Activated T-helper 2 cell treated with anti-CD3 and anti-CD28 coated beads, Interferon-gamma antibody, Interleukin-2, Interleukin-4, amounts not matched to agents 10 μg/mL and 5 μg/mL and 100 μg/mL, durations not matched to agents 14 hours and 24 hours and 36 hours (primary cell): ENCODE measurements around the gene ADGB. TPM values are rescaled to one million over a fixed set of nuclear protein-coding genes. Genes with fewer than 3 reads are reported as not detected.
"Not testable (repeated sequence)": the region's sequence is repeated elsewhere in the genome, so short reads cannot be mapped to it uniquely, and the experiment has no call there.

Source experiments
- DNase-seq: peaks from one replicate; pipeline ENCODE4 v3.0.0; 2021; ENCODE audit warnings: low spot score
- H3K27ac Mint-ChIP-seq: one replicate; pipeline ENCODE4 v1.8.0; 2021; ENCODE audit warnings: mixed read lengths
- H3K27me3 Mint-ChIP-seq: one replicate; pipeline ENCODE4 v1.8.0; 2021; ENCODE audit warnings: low read depth, mixed read lengths
- H3K36me3 Mint-ChIP-seq: one replicate; pipeline ENCODE4 v1.8.0; 2021; ENCODE audit warnings: low read depth, mixed read lengths
- H3K4me1 Mint-ChIP-seq: one replicate; pipeline ENCODE4 v1.8.0; 2021; ENCODE audit warnings: low read depth, mixed read lengths
- H3K4me3 Mint-ChIP-seq: one replicate; pipeline ENCODE4 v1.8.0; 2021; ENCODE audit warnings: low read depth, mild to moderate bottlenecking, moderate library complexity, mixed read lengths
- H3K9me3 Mint-ChIP-seq: one replicate; pipeline ENCODE4 v1.8.0; 2021; ENCODE audit warnings: mixed read lengths
- intact Hi-C: fragments of 100-400 bp; cut with micrococcal nuclease; formaldehyde crosslinking; loops from one replicate; pipeline ENCODE4 v1.15.1; 2023
- total RNA-seq: library from RNA; stranded (reverse); gene quantifications from 2 replicates; pipeline ENCODE4 v1.2.3, GENCODE V29; 2022

The ADGB gene
- total RNA-seq, 1 donor from 2014 or later = not detected

DNA sequence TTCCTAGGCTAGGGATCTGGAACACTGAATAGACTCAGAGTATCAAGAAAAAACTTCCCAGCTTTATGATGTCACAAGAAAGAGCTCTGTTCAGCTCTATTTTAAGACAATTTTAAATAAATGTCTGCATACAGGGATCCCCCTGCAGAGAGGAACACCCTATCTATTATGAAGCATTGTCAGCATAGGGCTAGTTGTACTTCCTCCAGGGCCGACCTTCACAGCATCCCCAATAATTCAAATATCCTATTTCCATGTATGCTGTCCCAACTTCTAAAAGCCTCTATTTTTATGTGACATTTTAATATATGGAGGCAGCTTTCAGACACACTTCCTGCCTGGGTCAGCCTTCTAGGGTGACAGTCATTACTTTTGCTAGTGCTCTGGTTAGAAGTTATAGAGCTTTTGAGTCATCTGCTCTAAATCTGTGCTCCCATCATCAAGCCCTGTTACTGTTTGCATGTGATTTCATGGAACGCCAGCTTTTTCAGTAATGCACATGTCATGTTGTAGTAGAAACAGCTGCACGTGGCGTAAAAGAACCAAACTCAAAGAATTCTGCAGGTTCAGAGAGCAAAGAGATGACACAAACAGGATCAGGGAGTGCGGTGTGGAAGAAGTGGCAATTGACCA, 189.2 kb downstream of the ADGB start:
- Mint-ChIP-seq H3K4me1 (peaks cover 20% of the 10 kb centered on the region), H3K36me3 (peaks cover 5% of the 10 kb centered on the region), H3K9me3 (peaks cover 11% of the 10 kb centered on the region), H3K4me3 (no peak overlapping the region), H3K27ac (peak overlapping the region; percentile 58), H3K27me3 (no peaks in the 10 kb centered on the region)
- intact Hi-C loops = loop anchor here (10.0 kb wide), 2 partner anchors 417 to 973 kb away; partner anchors contain the start of genes FBXO30 and STXBP5
- no peak for DNase-seq

DNA sequence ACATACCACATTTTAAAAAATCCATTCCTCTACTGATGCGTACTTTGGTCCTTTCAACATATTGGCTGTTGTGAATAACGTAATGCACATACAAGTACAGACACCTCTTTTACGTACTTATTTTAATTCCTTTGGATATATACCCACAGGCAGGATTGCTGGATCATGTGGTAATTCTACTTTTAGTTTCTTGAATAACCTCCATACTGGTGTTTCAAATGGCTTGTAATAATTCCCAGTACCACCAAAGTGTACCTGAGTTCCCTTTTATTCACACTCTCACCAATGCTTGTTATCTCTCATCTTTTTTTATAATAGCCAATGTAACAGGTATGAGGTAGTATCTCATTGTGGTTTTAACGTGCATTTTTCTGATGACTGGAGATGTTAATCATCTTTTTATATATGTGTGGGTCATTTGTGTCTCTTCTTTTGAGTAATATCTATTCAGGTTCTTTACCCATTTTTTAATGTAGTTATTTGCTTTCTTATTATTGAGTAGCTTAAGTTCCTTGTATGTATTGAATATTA, 191.9 kb downstream of the ADGB start:
- Mint-ChIP-seq H3K36me3 (peaks cover 9% of the 10 kb centered on the region), H3K27me3 (no peaks in the 10 kb centered on the region), H3K9me3 (peaks cover 27% of the 10 kb centered on the region), H3K27ac (no peak overlapping the region), H3K4me3 (no peak overlapping the region), H3K4me1 (peaks cover 20% of the 10 kb centered on the region)
- intact Hi-C loops = loop anchor here (10.0 kb wide), 1 partner anchor 594 kb away; no protein-coding TSS in a partner anchor
- DNase-seq = no peak

DNA sequence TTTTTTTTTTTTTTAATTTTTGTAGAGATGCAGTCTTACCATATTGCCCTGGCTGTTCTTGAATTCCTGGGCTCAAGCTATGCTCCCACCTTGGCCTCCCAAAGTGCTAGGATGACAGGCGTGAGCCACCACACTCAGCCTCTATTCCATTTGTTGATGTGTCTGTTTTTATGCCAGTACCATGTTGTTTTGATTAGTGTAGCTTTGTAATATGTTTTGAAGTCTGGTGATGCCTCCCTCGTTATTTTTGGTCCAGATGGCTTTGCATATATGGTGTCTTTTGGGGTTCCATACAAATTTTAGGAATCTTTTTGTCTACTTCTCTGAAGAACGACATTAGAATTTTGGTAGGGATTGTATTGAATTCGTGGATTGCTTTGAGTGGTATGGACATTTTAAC, 193.2 kb downstream of the ADGB start:
- intact Hi-C loops = loop anchor here (10.0 kb wide), 1 partner anchor 593 kb away; no protein-coding TSS in a partner anchor
- Mint-ChIP-seq H3K36me3 (peaks cover 13% of the 10 kb centered on the region), H3K4me1 (peaks cover 24% of the 10 kb centered on the region), H3K27me3 (no peaks in the 10 kb centered on the region), H3K4me3 (no peak overlapping the region), H3K9me3 (peaks cover 40% of the 10 kb centered on the region), H3K27ac (no peak overlapping the region)
- DNase-seq = no peak

DNA sequence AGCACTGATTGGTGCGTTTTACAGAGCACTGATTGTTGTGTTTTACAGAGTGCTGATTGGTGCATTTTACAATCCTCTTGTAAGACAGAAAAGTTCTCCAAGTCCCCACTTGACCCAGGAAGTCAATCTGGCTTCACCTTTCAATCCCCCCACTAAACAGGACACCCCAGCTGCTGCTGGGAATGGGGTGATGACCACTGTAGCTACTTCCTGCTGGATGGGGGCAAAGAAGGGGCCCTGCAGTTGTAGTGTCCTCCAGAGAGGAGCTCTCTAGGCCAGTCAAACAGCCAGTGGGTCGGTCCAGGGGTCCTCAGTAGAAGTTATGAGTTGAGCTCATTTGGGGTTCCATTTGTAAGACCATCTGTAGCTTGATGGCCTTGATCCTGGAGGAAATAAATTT, 194.4 kb downstream of the ADGB start:
- Mint-ChIP-seq H3K36me3 (peaks cover 13% of the 10 kb centered on the region), H3K4me1 (peaks cover 23% of the 10 kb centered on the region), H3K9me3 (peaks cover 47% of the 10 kb centered on the region)
- not testable (repeated sequence) for H3K4me3 Mint-ChIP-seq, H3K27ac Mint-ChIP-seq, H3K27me3 Mint-ChIP-seq, DNase-seq
- intact Hi-C loops = loop anchor here (10.0 kb wide), 1 partner anchor 592 kb away; no protein-coding TSS in a partner anchor

DNA sequence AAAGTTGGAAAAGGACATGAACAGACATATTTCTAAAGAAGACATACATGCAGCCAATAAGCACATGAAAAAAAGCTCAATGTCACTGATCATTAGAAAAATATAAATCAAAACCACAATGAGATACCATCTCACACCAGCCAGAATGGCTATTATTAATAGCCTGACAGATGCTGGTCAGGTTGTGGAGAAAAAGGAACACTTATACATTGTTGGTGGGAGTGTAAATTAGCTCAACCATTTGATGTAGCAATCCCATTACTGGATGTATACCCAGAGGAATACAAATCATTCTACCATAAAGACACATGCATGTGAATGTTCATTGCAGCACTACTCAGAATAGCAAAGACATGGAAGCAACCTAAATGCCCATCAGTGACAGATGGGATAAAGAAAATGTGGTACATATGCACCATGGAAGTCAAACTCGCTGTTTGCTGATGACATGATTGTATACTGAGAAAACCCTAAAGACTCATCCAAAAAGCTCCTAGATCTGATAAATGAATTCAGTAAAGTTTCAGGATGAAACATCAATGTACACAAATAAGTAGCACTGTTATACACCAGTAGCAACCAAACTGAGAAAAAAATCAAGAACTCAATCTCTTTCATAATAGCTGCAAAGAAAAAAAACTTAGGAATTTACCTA, 196.8 kb downstream of the ADGB start:
- peak overlapping the region; percentile 10 for H3K27ac Mint-ChIP-seq
- intact Hi-C loops = loop anchor here (2.0 to 10.0 kb wide), 4 partner anchors 55 to 589 kb away; no protein-coding TSS in a partner anchor
- H3K27me3 Mint-ChIP-seq = no peaks in the 10 kb centered on the region
- H3K4me3 Mint-ChIP-seq = no peak overlapping the region
- peaks cover 47% of the 10 kb centered on the region for H3K9me3 Mint-ChIP-seq
- no peak for DNase-seq
- H3K36me3 Mint-ChIP-seq = peaks cover 13% of the 10 kb centered on the region
- peaks cover 14% of the 10 kb centered on the region for H3K4me1 Mint-ChIP-seq

DNA sequence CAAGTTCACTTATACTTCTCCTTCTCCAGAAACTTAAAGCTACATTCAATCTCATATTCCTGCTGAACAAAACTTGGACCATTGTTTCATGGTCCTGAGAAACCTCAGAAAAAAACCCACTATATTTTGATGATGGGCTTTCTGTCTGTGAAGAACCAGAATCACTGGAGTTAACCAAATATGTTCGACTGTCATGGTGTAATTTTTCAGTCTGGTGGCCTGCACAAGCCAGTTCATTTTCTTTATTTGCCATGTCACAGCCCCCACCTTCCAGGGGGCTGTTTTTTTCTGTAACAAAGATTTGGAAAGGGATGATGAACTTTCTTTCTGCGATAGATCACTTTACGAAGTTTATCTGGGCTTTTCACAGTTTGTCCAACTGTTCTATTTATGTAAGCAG, 204.4 kb downstream of the ADGB start:
- DNase-seq, intact Hi-C loops, H3K36me3 Mint-ChIP-seq, H3K4me1 Mint-ChIP-seq, H3K27me3 Mint-ChIP-seq, H3K9me3 Mint-ChIP-seq, H3K27ac Mint-ChIP-seq, H3K4me3 Mint-ChIP-seq: not testable (repeated sequence)

DNA sequence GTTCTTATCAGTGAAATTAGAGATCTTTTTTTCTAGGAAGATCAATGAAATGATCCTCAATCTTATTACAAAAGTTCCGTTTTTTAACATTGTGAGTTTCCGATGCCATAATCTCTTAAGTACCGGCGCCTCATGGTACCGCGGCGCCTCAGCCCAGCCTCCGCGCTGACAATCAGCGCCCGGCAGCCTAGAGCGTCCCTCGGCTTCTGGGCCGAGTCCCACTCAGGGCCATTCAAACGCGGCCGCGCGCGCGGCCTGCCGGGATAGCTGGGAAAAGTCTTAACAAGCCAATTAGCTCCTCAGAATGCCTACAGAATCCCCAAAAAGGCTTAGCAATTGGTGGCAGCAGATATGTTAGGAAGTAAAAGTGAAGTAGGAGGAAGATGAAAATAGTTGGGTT, 204.8 kb downstream of the ADGB start:
- H3K27ac Mint-ChIP-seq = no peak overlapping the region

DNA sequence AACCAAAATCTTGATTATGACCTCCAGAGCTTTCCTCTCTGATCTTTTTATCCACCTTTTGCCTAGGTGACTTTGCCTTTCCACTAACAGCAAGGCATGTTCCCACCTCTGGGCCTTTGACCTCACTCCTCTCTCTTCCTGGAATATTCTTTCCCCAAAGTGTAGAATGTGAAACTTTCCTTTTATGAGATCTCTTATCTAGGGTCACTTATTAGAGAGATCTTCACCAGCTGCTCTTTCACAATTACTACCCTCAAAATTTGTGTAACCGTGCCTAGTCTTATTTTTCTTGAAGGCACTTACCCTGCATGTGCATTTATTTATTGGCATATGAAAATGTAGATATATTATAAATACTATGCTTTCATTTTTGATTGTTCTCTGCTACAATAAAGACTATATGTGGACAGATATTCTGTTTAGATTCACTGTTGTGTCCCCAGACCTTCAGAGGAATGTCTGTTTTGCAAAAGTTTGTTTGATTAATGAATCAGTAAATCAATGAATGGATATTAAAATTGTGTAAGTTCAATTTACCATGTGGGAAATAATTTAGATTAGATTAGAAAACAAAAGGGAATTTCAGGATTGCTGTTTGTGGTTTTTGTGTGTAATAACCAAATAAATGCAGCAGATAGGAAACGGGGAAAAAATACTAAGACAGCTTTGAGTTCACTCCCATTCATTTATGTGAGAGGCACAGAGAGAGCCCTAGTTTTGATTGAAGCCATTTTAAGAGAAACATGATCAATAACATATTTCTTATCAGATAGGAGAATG, 207.0 kb downstream of the ADGB start:
- Mint-ChIP-seq H3K4me3 (no peak overlapping the region), H3K27ac (no peak overlapping the region), H3K9me3 (no peaks in the 10 kb centered on the region), H3K27me3 (no peaks in the 10 kb centered on the region), H3K4me1 (peaks cover 4% of the 10 kb centered on the region), H3K36me3 (no peaks in the 10 kb centered on the region)
- intact Hi-C loops = no loop called here
- no peak for DNase-seq

More for the DNA sequence above, 204.8 kb downstream of the ADGB start:
- DNase-seq = no peak
- Mint-ChIP-seq H3K9me3 (no peaks in the 10 kb centered on the region), H3K27me3 (no peaks in the 10 kb centered on the region), H3K36me3 (no peaks in the 10 kb centered on the region), H3K4me1 (peaks cover 4% of the 10 kb centered on the region), H3K4me3 (no peak overlapping the region)
- intact Hi-C loops = no loop called here

DNA sequence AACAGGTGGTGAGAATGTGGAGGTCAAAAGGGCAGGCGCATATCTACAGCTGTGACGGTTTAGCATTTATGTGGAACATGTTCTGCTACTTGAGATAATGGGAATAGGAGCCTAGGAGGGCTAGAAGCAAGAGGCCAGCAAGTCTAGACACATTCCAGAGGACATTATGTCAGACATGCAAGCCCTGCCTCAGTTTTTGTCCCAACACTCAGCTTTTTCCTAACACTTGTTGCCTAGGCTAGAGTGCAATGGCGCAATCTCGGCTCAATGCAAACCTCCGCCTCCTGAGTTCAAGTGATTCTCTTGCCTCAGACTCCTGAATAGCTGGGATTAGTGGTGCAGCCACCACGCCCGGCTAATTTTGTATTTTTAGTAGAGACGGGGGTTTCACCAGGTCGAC, 210.2 kb downstream of the ADGB start:
- DNase-seq, H3K36me3 Mint-ChIP-seq, H3K4me3 Mint-ChIP-seq, H3K4me1 Mint-ChIP-seq, intact Hi-C loops, H3K9me3 Mint-ChIP-seq, H3K27me3 Mint-ChIP-seq, H3K27ac Mint-ChIP-seq: not testable (repeated sequence)

DNA sequence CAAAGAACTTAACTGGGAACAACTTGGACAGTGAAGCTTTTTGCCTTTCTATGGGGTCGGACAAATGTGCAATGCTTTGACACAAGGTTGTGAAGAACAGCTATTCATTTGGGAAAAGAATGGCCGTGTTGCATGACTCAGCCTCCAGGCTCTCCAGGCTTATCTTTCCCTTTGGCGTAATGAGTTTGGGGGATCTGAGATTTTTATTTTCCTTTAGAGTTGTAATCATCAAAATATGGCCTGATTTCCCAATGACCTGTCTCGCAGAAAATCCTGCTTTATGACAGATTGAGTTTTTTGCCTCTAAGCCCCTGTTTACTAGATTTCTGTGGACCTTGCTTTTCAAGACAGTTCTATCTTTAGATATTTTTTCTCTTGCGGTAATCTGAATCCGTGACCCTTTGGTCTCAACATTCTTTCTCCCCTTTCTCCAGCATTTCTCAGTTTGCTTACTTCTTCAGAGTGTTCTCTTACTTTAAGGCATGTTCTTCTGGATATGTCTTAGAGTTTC, 214.1 kb downstream of the ADGB start:
- H3K9me3 Mint-ChIP-seq = not testable (repeated sequence)

DNA sequence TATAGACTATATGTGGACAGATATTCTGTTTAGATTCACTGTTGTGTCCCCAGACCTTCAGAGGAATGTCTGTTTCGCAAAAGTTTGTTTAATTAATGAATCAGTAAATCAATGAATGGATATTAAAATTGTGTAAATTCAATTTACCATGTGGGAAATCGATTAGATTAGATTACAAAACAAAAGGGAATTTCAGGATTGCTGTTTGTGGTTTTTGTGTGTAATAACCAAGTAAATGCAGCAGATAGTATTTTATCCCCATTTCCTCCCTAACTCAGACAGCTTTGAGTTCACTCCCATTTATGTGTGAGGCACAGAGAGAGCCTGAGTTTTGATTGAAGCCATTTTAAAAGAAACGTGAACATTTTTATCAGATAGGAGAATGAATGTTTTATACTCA, 214.8 kb downstream of the ADGB start:
- H3K27me3 Mint-ChIP-seq = peaks cover 6% of the 10 kb centered on the region
- no peak for DNase-seq
- no peak overlapping the region for H3K27ac Mint-ChIP-seq
- no peak overlapping the region for H3K4me3 Mint-ChIP-seq
- H3K4me1 Mint-ChIP-seq = no peaks in the 10 kb centered on the region
- H3K36me3 Mint-ChIP-seq = no peaks in the 10 kb centered on the region
- intact Hi-C loops = no loop called here
- H3K9me3 Mint-ChIP-seq = no peaks in the 10 kb centered on the region

More for the DNA sequence above, 214.1 kb downstream of the ADGB start:
- H3K4me3 Mint-ChIP-seq, H3K36me3 Mint-ChIP-seq, intact Hi-C loops, DNase-seq, H3K4me1 Mint-ChIP-seq, H3K27me3 Mint-ChIP-seq, H3K27ac Mint-ChIP-seq: not testable (repeated sequence)

DNA sequence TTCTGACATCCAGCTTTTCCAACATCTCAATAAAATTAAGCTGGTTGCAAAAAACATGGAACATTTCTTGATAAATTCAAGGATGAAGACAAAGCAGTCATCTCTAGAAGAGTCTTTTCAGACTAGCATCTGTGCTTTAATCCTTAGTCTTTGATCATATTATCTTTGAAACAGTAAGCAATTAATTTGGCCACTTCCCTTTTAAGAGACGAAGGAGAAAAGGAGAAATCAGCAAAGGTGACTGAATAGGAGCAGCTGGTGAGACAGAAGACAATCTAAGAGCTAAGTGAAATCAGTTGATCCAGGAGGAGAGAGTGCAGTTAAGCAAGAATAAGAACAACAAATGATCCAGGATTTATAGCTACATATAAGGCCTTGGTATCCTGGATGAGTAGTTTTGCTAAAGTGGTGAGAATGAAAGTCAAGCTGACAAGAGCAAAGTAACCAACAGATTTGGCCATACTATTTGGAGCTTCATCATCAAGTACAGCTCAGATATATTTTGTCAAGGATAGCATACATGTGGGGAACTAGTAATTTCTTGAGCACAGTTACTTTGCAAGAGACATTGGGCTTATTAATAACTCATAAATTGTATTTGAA, 215.5 kb downstream of the ADGB start:
- H3K36me3 Mint-ChIP-seq = no peaks in the 10 kb centered on the region
- H3K27me3 Mint-ChIP-seq = peaks cover 8% of the 10 kb centered on the region
- no peak overlapping the region for H3K27ac Mint-ChIP-seq
- no peak for DNase-seq
- intact Hi-C loops = no loop called here
- no peaks in the 10 kb centered on the region for H3K4me1 Mint-ChIP-seq
- no peak overlapping the region for H3K4me3 Mint-ChIP-seq
- H3K9me3 Mint-ChIP-seq = no peaks in the 10 kb centered on the region
